Endothelial cell (in vitro differentiated cells): ENCODE results near the gene ANO4. TPM values are rescaled to one million over a fixed set of nuclear protein-coding genes. Genes with fewer than 3 reads are reported as not detected.
A peak's percentile ranks its signal among the peaks of the same experiment; 100 is the strongest.
"Not testable (repeated sequence)": the region's sequence is repeated elsewhere in the genome, so short reads cannot be mapped to it uniquely, and the experiment has no call there.

Experiments used
- DNase-seq: peaks from one replicate; pipeline ENCODE4 v3.0.0; 2021; ENCODE audit warnings: low spot score
- H3K27ac Mint-ChIP-seq: one replicate; pipeline ENCODE4 v1.8.0; 2021; ENCODE audit warnings: mixed read lengths, inconsistent platforms; ENCODE audit not compliant: unreplicated experiment
- H3K27me3 Mint-ChIP-seq: one replicate; pipeline ENCODE4 v1.8.0; 2021; ENCODE audit warnings: mild to moderate bottlenecking, moderate library complexity, mixed read lengths, inconsistent platforms; ENCODE audit not compliant: unreplicated experiment
- H3K36me3 Mint-ChIP-seq: one replicate; pipeline ENCODE4 v1.8.0; 2021; ENCODE audit warnings: mild to moderate bottlenecking, low read depth, mixed read lengths, inconsistent platforms; ENCODE audit not compliant: unreplicated experiment
- H3K4me1 Mint-ChIP-seq: one replicate; pipeline ENCODE4 v1.8.0; 2021; ENCODE audit warnings: mild to moderate bottlenecking, mixed read lengths, inconsistent platforms; ENCODE audit not compliant: unreplicated experiment
- H3K4me3 Mint-ChIP-seq: one replicate; pipeline ENCODE4 v1.8.0; 2021; ENCODE audit warnings: mild to moderate bottlenecking, mixed read lengths, inconsistent platforms; ENCODE audit not compliant: unreplicated experiment
- H3K9me3 Mint-ChIP-seq: one replicate; pipeline ENCODE4 v1.8.0; 2021; ENCODE audit warnings: mixed read lengths, inconsistent platforms; ENCODE audit not compliant: unreplicated experiment
- total RNA-seq: library from RNA; stranded (reverse); fragmentation: NEBNext Ultra II Directional; extraction: Animal tissue kit (Norgen Biotek cat#: 25700); gene quantifications from one replicate; pipeline ENCODE4 v1.2.1, GENCODE V29; 2021; ENCODE audit not compliant: unreplicated experiment
- TF ChIP-seq, protein P1 (sequence below): fragments of 200-600 bp; sonication (generic); IDR thresholded peaks from one replicate; pipeline ENCODE4 v1.5.0; 2021; ENCODE audit warnings: antibody characterized with exemption; ENCODE audit not compliant: unreplicated experiment

Gene ANO4
- total RNA-seq, 1 donor from 2014 or later: 1.1 TPM

DNA sequence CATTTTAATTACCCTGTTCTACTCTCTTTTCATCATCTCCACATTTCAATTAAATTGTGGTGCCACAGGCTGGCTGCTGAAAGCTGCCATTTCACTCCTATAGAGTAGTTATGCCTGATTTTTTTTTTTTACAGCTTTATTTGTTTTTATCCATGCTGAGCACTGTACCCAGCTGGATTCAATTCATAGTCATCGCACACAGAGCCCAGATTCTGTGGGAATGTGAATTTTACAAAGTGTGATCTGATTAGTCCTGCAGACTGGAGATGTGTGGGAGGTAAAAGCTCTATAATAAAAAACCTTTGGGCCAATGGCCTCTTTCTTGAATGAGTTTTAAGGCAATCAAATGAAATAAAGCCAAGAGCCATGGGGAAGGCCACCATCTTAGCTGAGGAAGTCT, 190.2 kb downstream of the ANO4 start:
- TF ChIP-seq, protein P1, sequence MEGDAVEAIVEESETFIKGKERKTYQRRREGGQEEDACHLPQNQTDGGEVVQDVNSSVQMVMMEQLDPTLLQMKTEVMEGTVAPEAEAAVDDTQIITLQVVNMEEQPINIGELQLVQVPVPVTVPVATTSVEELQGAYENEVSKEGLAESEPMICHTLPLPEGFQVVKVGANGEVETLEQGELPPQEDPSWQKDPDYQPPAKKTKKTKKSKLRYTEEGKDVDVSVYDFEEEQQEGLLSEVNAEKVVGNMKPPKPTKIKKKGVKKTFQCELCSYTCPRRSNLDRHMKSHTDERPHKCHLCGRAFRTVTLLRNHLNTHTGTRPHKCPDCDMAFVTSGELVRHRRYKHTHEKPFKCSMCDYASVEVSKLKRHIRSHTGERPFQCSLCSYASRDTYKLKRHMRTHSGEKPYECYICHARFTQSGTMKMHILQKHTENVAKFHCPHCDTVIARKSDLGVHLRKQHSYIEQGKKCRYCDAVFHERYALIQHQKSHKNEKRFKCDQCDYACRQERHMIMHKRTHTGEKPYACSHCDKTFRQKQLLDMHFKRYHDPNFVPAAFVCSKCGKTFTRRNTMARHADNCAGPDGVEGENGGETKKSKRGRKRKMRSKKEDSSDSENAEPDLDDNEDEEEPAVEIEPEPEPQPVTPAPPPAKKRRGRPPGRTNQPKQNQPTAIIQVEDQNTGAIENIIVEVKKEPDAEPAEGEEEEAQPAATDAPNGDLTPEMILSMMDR: no peak
- no peaks in the 10 kb centered on the region for H3K9me3 Mint-ChIP-seq
- no peak for DNase-seq
- no peak overlapping the region for H3K4me3 Mint-ChIP-seq
- no peaks in the 10 kb centered on the region for H3K27me3 Mint-ChIP-seq
- H3K36me3 Mint-ChIP-seq: no peaks in the 10 kb centered on the region
- H3K4me1 Mint-ChIP-seq: peaks cover 19% of the 10 kb centered on the region
- H3K27ac Mint-ChIP-seq: no peak overlapping the region

DNA sequence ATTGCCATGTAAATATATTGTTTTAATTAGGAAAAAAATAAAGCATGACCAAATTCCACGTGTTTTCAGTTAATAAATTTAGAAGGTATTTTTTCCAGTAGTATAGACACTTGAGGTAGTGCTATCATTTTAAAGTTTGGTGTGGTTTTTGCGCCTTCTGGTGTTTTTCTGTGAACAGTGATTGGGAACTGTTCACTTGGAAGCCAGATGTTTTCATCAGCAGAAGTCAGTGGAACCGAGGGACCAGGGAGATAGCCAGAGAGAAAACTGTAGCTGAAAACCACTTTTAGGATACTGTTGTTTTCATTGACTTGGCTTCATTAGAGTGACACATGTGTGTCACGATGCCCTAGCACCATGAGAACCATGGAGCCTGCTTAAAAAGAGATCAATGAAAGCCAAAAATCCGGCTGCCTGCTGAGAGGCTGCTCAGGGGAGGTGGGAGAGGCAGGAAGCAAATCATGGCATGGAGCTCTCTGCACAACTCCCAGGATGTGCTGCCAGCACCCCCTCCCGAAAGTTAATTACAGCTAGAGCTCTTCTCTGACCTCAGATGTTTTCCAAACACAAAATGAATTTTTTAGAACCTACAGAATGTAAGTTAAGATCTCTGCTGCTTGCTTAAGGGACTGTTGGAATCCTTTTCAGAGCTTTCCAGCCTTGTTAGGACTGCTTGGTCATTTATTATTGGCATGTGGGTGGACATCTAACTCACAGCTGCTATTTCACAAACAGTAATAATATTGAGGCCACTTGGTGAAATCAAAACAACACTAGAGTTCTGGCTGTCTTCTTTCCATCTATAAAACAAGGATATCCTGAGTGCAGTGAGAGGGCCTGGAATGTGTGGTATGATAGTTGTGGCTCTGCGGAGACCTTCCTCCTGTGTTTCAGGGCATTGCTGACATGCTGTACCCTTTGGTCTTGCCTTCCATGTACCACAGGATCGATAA, 192.3 kb downstream of the ANO4 start:
- no peak for DNase-seq
- Mint-ChIP-seq H3K27me3 (no peaks in the 10 kb centered on the region), H3K9me3 (no peaks in the 10 kb centered on the region), H3K27ac (no peak overlapping the region), H3K4me1 (peaks cover 15% of the 10 kb centered on the region), H3K4me3 (no peak overlapping the region), H3K36me3 (no peaks in the 10 kb centered on the region)
- TF ChIP-seq, protein P1: no peak

DNA sequence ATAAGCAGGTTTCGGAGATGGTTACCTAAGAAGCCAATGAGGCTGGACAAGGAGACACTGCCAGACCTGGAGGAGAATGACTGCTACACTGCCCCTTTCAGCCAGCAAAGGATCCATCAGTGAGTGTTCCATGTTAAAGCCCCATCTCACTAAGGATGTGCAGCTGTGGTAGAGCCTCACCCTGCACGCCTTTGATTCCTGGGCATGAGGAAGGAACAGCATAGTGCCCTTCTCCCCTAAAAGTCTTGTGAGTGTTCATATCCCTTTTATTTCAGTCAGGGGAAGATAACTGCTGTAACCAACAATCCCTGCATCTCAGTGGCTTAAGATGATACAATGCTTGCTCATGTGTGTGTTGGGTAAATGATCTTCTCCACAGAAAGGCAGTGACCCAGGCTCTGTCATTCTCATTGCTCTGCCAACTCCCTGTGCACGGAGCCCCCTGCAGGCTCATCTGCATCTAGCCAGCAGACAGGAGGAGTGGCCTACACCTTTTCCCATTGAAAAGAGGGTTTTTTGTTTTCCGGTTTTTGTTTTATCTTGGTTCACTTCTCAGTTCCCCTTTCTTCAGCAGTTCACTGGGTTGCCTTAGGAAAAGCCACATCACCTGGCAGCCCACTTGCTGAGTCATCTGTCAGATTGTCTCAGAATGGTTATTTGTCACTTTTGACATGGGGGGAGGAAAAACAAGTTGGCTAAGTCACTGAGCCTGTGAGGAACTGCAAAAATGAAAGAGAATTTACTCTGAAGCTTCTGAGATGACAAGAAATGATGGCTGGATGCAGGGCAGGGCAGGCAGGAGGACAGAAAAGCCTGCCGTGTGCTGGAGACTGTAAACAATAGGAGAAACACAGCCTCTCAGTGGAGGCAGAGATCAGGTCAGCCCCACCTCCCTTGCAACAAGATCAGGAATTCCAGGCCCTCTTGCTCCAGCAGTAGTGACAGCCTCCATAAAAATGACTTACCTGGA, 193.3 kb downstream of the ANO4 start:
- no peaks in the 10 kb centered on the region for H3K36me3 Mint-ChIP-seq
- no peaks in the 10 kb centered on the region for H3K27me3 Mint-ChIP-seq
- no peaks in the 10 kb centered on the region for H3K9me3 Mint-ChIP-seq
- peak overlapping the region; percentile 27 for H3K27ac Mint-ChIP-seq
- peak; percentile 51 for DNase-seq
- no peak overlapping the region for H3K4me3 Mint-ChIP-seq
- peaks cover 15% of the 10 kb centered on the region for H3K4me1 Mint-ChIP-seq
- TF ChIP-seq, protein P1: peak; percentile 21

DNA sequence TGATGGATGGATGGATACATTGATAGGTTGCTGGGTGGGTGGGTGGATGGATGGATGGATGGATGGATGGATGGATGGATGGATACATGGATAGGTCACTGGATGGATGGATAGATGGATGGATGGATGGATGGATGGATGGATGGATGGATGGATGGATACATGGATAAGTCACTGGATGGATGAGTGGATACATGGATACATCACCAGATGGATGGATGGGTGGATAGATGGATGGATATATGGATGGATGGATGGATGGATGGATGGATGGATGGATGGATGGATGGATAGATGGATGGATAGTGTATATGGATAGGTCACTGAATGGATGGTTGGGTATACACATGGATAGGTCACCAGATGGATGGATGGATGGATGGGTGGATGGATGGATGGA, 194.9 kb downstream of the ANO4 start:
- not testable (repeated sequence) for H3K9me3 Mint-ChIP-seq, H3K36me3 Mint-ChIP-seq, H3K27ac Mint-ChIP-seq, DNase-seq, H3K27me3 Mint-ChIP-seq, H3K4me3 Mint-ChIP-seq
- peaks cover 15% of the 10 kb centered on the region for H3K4me1 Mint-ChIP-seq

DNA sequence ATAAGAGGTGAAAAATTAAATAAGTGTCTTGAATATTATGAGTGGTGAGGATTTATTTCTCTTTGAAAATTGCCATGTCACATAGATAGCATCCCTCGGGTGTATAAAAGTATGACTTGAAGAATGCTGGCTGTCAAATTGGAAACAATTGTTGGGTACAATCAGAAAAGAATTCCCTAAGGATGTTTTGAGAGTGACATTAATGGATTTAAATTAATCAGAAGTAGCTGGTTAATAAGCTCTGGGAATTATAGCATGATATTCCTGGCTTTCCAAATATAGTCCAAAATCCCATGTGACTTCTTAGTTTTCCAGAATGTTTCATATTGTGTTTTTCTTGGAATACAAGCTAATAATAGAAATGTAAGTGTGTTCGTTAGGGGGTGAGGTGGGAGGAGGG, 196.5 kb downstream of the ANO4 start:
- TF ChIP-seq, protein P1: no peak
- DNase-seq: no peak
- no peaks in the 10 kb centered on the region for H3K9me3 Mint-ChIP-seq
- peaks cover 19% of the 10 kb centered on the region for H3K4me1 Mint-ChIP-seq
- no peaks in the 10 kb centered on the region for H3K36me3 Mint-ChIP-seq
- H3K4me3 Mint-ChIP-seq: no peak overlapping the region
- no peaks in the 10 kb centered on the region for H3K27me3 Mint-ChIP-seq
- H3K27ac Mint-ChIP-seq: no peak overlapping the region
